Pons (tissue), 1 donor: ENCODE results near the gene MAP1S.
"Not testable (repeated sequence)": the region's sequence is repeated elsewhere in the genome, so short reads cannot be mapped to it uniquely, and the experiment has no call there.

Experiments
- DNase-seq: peaks from one replicate; pipeline ENCODE4 v3.0.0-alpha.2; 2016; ENCODE audit warnings: low spot score

MAP1S gene

DNA sequence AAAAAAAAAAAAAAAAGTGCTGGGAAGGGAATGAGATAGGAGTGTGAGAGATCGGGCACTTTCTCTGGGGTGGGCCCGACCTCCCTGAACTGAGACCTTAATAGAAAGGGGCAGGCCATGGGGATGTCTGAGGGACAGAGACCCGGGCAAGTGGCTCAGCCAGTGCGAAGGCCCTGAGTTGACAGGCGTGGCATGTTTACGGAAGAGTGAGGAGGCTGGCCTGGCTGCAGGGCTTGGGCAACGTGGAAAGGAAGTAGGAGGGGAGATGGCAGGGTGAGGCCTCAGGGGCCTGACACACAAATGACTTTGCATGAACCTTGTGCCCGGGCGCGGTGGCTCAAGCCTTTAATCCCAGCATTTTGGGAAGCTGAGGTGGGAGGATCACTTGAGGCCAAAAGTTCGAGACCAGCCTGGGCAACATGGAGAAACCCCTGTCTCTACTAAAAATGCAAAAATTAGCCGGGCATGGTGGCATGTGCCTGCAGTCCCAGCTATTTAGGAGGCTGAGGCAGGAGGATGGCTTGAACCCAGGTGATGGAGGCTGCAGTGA lies 45.9 kb downstream of the MAP1S start:
- DNase-seq: peak; percentile 62

DNA sequence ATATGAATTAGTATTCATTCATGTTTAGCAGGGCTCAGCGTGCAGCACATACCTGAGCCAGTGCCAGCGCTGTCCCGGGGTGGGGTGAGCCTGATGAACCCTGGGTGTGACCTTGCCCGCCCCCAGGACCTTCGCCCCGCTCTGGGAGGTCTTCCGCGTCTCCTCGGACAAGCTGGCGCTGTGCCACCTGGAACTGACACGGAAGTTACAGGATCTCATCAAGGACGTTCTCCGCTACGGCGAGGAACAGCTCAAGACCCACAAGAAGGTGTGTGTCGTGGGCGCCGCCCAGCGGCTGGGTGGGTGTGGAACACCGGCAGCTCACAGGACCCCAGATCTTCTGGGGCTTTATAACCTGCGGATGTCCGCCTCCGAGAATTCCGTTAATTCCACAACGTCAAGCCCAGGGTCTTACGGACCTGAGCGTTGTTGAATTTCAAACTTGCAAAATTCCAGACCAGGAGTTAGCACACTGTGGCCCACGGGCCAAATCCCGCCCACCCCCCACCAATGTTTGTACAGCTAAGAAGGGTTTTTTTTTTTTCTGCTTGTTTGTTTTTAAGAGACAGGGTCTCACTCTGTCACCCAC lies 47.4 kb downstream of the MAP1S start:
- DNase-seq: peak; percentile 81

GRCh38 chr19:17767559-17767958 lies 48.3 kb downstream of the MAP1S start:
- peak; percentile 50 for DNase-seq

- no peak for DNase-seq
Measured at GRCh38 chr19:17770613-17771012, 51.3 kb downstream of the MAP1S start.

DNA sequence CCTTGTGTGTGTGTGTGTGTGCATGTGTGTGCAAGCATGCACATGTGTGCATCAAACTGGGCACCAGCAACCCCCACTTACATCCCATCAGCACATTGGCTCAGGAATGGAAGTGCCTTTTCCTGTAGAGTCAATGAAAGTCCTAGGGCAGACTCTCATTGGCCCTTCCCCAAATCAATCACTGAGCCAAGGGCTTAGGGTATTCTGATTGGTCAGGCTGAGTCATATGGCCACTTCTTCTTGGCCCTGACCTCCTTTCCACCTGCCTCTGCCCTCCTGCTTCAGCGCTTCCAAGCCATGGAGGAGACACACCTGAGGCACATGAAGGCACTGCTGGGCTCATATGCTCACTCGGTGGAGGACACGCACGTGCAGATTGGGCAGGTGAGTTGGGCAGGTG lies 52.9 kb downstream of the MAP1S start:
- no peak for DNase-seq

GRCh38 chr19:17775245-17775927 lies 56.1 kb downstream of the MAP1S start:
- DNase-seq: no peak

- DNase-seq: no peak
Measured at GRCh38 chr19:17775991-17776803, 56.9 kb downstream of the MAP1S start.

GRCh38 chr19:17777840-17778239 lies 58.6 kb downstream of the MAP1S start:
- DNase-seq: not testable (repeated sequence)

GRCh38 chr19:17778251-17778967 lies 59.1 kb downstream of the MAP1S start:
- no peak for DNase-seq

DNA sequence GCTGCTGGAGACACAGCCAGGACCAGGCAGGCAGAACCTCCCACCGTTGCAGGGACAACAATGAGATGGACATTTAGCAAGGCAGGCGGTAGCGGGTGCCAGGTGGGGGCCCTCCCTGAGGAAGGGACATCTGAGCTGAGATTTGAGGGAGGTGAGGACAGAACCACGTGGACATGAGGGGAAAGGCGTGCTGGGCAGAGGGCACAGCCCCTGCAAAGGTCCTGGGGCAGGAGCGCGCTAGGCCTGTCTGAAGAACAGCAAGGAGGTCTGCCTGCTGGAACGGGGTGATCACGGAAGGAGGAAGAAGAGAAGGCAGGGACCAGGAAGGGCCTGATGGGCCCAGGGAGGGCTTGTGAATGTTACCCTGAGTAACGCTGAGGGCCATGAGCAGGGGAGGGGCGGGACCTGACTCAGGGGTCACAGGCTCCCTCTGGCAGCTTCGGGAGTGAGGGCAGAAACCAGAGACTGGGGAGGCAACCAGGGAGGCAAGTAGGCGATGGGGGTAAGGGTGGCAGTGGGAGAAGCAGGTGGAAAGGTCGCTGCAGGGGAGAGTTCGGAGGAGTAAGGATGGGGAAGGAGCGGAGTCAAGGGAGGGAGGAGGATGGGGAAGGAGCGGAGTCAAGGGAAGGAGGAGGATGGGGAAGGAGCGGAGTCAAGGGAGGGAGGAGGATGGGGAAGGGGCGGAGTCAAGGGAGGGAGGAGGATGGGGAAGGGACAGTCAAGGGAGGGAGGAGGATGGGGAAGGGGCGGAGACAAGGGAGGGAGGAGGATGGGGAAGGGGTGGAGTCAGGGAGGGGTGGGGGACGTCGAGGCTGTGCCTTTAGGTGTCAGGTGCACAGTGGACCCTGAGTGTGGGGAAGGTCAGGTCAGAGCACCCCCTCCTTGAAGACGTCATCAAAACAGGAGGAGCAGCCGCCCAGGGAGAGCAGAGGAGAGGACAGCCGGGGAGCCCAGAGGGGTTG lies 60.0 kb downstream of the MAP1S start:
- DNase-seq: peak; percentile 68

- DNase-seq: no peak
Measured at GRCh38 chr19:17780781-17781180, 61.5 kb downstream of the MAP1S start.

DNA sequence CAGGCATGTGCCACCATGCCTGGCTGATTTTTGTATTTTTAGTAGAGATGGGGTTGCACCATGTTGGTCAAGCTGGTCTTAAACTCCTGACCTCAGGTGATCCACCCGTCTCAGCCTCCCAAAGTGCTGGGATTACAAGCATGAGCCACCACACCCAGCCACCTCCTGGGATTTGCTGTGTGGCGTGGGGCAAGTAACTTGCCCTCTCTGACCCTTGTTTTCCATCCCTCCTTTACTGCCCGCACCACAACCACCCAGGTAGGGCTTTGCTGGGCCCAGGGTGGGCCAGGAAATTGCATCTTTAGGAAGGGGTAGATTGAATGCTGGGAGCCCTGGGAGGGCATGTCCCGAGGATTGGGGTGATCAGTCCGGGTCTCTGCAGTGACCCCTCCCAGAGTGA lies 64.4 kb downstream of the MAP1S start:
- DNase-seq: not testable (repeated sequence)
